Breast epithelium (tissue), 4 donors: ENCODE measurements around the gene SLC6A3. TPM values are rescaled to one million over a fixed set of nuclear protein-coding genes. Genes with fewer than 3 reads are reported as not detected.

Source experiments
- DNase-seq, 2 donors: peaks; one replicate each; pipeline ENCODE4 v3.0.0-alpha.2; 2019; ENCODE audit warnings: low spot score in 2 of 2
- H3K27ac ChIP-seq, 2 donors: fragments of 200-600 bp; sonication (generic) in 1 of 2; one replicate each; pipeline ENCODE4 v1.5.1; 2016 to 2019; ENCODE audit warnings: mild to moderate bottlenecking in 1 of 2
- H3K27me3 ChIP-seq, 2 donors: fragments of 200-600 bp; sonication (generic) in 1 of 2; one replicate each; pipeline versions ENCODE4 v1.5.1 to v1.6.0; 2017 to 2019; ENCODE audit warnings: control low read depth in 1 of 2, mild to moderate bottlenecking in 1 of 2
- H3K36me3 ChIP-seq: fragments of 200-600 bp; one replicate; pipeline ENCODE4 v1.5.1; 2019
- H3K4me1 ChIP-seq, 2 donors: fragments of 200-600 bp; sonication (generic); one replicate each; pipeline ENCODE4 v1.5.1; 2016 to 2019; ENCODE audit warnings: control low read depth in 1 of 2
- H3K4me3 ChIP-seq, 3 donors: fragments of 200-600 bp; sonication (generic); 1 replicate in 2 of 3; 2 replicates in 1 of 3; pipeline ENCODE4 v1.5.1; 2016 to 2019; ENCODE audit warnings: mild to moderate bottlenecking in 3 of 3, moderate library complexity in 2 of 3
- H3K9me3 ChIP-seq, 2 donors: fragments of 200-600 bp; sonication (generic) in 1 of 2; one replicate each; pipeline ENCODE4 v1.5.1; 2016 to 2019; ENCODE audit warnings: control low read depth in 1 of 2
- CTCF ChIP-seq, 3 donors: fragments of 450-650 bp; IDR thresholded peaks; one replicate each; pipeline ENCODE4 v1.5.1; 2016 to 2017; ENCODE audit warnings: antibody characterized with exemption in 3 of 3, mild to moderate bottlenecking in 3 of 3, moderate library complexity in 3 of 3
- POLR2A ChIP-seq: fragments of 450-650 bp; IDR thresholded peaks from one replicate; pipeline ENCODE4 v1.6.1; 2016; ENCODE audit warnings: antibody characterized with exemption, mild to moderate bottlenecking, moderate library complexity
- POLR2AphosphoS5 ChIP-seq, 3 donors: sonication (generic); formaldehyde crosslinking; IDR thresholded peaks; one replicate each; pipeline ENCODE4 v1.6.1; 2017; ENCODE audit warnings: antibody characterized with exemption in 3 of 3
- intact Hi-C: fragments of 100-400 bp; cut with DNase I; formaldehyde crosslinking; loops from one replicate; pipeline ENCODE4 v1.15.1; 2023; ENCODE audit warnings: low total_unique reads
- total RNA-seq, 3 donors: library from RNA; depleted of rRNA; stranded (reverse); fragments of >200 nt; gene quantifications; one replicate each; pipeline ENCODE4 v1.1.0, GENCODE V29; 2016

SLC6A3 gene
- total RNA-seq, 3 donors from 2014 or later, result under 0.01 to 0.32 (median 0.15) TPM

GRCh38 chr5:1439388-1440097, 5.7 kb downstream of the SLC6A3 start:
- peaks cover 0 to 2% of the 10 kb centered on the region in 2 donors for H3K9me3 ChIP-seq
- TF ChIP-seq CTCF (IDR thresholded peaks at IDR 0.05) (no peak), POLR2AphosphoS5 (IDR thresholded peaks at IDR 0.05) (no peak), POLR2A (no peak)
- H3K4me1 ChIP-seq, result peaks cover 0 to 3% of the 10 kb centered on the region in 2 donors
- no peaks in the 10 kb centered on the region for H3K36me3 ChIP-seq
- no peak overlapping the region for H3K4me3 ChIP-seq
- H3K27ac ChIP-seq, result no peak overlapping the region
- no peak for DNase-seq
- H3K27me3 ChIP-seq, result peaks cover 0 to 66% of the 10 kb centered on the region in 2 donors
- intact Hi-C loops, result no loop called here

- peaks cover 0 to 59% of the 10 kb centered on the region in 2 donors for H3K27me3 ChIP-seq
- no peak overlapping the region for H3K4me3 ChIP-seq
- intact Hi-C loops, result no loop called here
- no peaks in the 10 kb centered on the region for H3K36me3 ChIP-seq
- no peaks in the 10 kb centered on the region for H3K4me1 ChIP-seq
- peaks cover 0 to 4% of the 10 kb centered on the region in 2 donors for H3K9me3 ChIP-seq
- TF ChIP-seq POLR2AphosphoS5 (IDR thresholded peaks at IDR 0.05), result no peak
- TF ChIP-seq CTCF (IDR thresholded peaks at IDR 0.05), result no peak
- no peak for TF ChIP-seq POLR2A
- H3K27ac ChIP-seq, result no peak overlapping the region
- DNase-seq, result no peak
Observed at GRCh38 chr5:1438871-1439270, 6.4 kb downstream of the SLC6A3 start.

- intact Hi-C loops, result no loop called here
- no peak for TF ChIP-seq POLR2AphosphoS5 (IDR thresholded peaks at IDR 0.05)
- TF ChIP-seq POLR2A, result no peak
- no peak for TF ChIP-seq CTCF (IDR thresholded peaks at IDR 0.05)
Observed at GRCh38 chr5:1437876-1438559, 7.2 kb downstream of the SLC6A3 start.

GRCh38 chr5:1437226-1437829, 7.9 kb downstream of the SLC6A3 start:
- no peaks in the 10 kb centered on the region for H3K36me3 ChIP-seq
- no peak for TF ChIP-seq POLR2AphosphoS5 (IDR thresholded peaks at IDR 0.05)
- no peak for TF ChIP-seq POLR2A
- TF ChIP-seq CTCF (IDR thresholded peaks at IDR 0.05), result no peak
- no peak for DNase-seq
- peaks cover 0 to 44% of the 10 kb centered on the region in 2 donors for H3K27me3 ChIP-seq
- peaks cover 0 to 5% of the 10 kb centered on the region in 2 donors for H3K9me3 ChIP-seq
- H3K27ac ChIP-seq, result no peak overlapping the region
- intact Hi-C loops, result no loop called here
- no peak overlapping the region for H3K4me3 ChIP-seq
- H3K4me1 ChIP-seq, result no peaks in the 10 kb centered on the region

More at GRCh38 chr5:1437876-1438559, 7.2 kb downstream of the SLC6A3 start:
- peaks cover 0 to 5% of the 10 kb centered on the region in 2 donors for H3K9me3 ChIP-seq
- H3K27me3 ChIP-seq, result peaks cover 0 to 51% of the 10 kb centered on the region in 2 donors
- no peaks in the 10 kb centered on the region for H3K36me3 ChIP-seq
- no peaks in the 10 kb centered on the region for H3K4me1 ChIP-seq
- H3K4me3 ChIP-seq, result no peak overlapping the region
- no peak overlapping the region for H3K27ac ChIP-seq
- DNase-seq, result no peak
